Measurements from ENCODE around the gene CRTC3. TPM values are rescaled to one million over a fixed set of nuclear protein-coding genes. Genes with fewer than 3 reads are reported as not detected.

CRTC3 gene
- total RNA-seq, 2 experiments from 2014 or later, result 70.5 to 74.1 TPM

DNA sequence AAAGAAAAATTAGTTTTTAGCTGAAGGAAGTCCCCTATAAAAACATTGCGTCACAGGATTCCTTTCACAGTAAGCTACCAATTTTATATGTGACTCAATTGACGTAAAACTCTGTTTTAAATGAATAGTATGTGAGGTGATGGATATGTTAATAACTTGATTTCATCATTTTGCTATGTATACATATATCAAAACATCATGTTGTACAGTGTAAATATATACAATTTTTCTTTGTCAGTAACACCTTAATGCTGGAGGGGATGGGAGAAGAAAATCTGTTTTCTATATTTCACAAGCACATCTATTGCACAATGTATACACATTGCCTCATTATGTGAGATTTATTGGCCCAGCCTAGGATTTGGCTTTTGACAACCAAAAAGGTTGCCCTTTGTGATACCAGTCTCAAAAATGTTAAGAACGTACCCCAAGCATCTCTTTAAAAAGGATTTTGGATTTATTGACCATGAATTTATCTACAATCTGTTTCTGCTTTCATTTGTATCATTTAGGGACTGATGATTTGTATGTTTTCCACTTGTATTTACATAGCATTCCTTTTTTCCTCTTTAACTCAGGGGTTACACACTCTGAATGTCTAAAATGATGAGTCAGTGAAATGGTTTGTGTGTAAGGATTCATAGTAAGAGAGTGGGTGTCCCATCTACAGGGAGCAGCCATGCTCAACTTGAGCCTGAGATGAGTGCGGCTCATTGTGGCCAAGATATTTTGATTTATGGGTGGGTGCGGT lies 62.6 kb downstream of the CRTC3 start:
- Mint-ChIP-seq H3K27ac (peak overlapping the region; percentile 26), H3K27me3 (no peaks in the 10 kb centered on the region), H3K4me3 (no peak overlapping the region), H3K36me3 (peaks cover 47% of the 10 kb centered on the region), H3K9me3 (no peaks in the 10 kb centered on the region), H3K4me1 (peaks cover 55% of the 10 kb centered on the region)
- ATAC-seq (ENCODE audit: low read depth), result no peak
- POLR2A ChIA-PET, result interaction anchor here (0.8 kb wide), 1 partner anchor 10 kb away, joined by 3 read pairs; no protein-coding TSS in a partner anchor
- no peak for DNase-seq

DNA sequence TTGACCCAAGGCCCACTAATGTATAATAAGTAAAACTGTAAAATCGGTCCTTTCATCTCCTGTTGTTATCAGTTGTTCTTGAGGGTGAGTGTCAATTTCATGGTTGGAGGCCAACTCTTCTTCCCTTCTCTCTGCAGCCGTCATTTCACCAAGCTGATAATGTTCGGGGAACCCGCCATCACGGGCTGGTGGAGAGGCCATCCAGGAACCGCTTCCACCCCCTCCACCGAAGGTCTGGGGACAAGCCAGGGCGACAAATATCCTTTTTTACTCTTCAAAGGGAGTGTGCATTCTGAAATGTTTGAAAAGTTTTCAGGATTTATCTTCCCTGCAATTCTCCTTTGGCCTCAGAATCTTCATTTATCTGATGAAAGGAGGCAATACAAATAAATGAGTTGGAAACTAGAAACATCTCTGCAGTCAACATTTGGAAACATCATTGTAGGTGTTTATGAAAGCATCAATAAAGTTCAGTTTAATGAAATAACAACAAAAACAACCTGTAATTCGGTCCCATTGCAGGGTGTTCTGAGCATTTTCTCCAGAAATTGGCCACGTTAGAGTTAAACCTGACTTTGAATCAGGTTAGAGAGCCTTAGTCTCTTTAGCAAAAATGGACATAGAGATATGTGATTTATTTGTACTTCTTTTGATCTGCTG lies 63.9 kb downstream of the CRTC3 start:
- Mint-ChIP-seq H3K4me1 (peaks cover 63% of the 10 kb centered on the region), H3K36me3 (peaks cover 52% of the 10 kb centered on the region)
- no peak for ATAC-seq (ENCODE audit: low read depth)

DNA sequence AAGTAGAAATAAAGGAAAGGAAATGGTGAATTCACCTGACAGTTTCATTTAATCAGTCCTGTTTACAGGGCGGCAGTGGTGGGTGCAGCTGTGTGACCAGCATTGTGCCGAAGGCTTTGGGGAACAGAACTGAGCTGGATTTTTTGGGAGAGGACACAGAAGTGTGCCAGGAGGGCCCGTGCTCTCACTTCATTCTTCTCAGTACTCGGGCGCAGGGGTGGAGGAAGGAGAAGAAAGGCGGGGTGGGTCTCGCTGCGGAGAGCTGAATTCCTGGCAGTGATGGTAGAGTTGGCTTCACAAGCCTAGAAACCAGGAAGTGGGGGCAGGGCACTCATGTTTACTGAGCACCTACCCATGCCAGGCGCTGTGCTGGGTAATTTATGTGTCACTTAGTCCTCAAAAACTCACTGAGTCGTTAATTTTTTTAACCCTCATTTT lies 64.6 kb downstream of the CRTC3 start:
- H3K36me3 Mint-ChIP-seq, result peaks cover 47% of the 10 kb centered on the region
- H3K4me3 Mint-ChIP-seq, result peak overlapping the region; percentile 85
- H3K27me3 Mint-ChIP-seq, result no peaks in the 10 kb centered on the region
- H3K27ac Mint-ChIP-seq, result peak overlapping the region; percentile 98
- H3K4me1 Mint-ChIP-seq, result peaks cover 67% of the 10 kb centered on the region
- ATAC-seq (ENCODE audit: low read depth) (peak; percentile 76), DNase-seq (peak; percentile 70)
- H3K9me3 Mint-ChIP-seq, result no peaks in the 10 kb centered on the region
- POLR2A ChIA-PET, result interaction anchor here (0.7 to 1.9 kb wide), 5 partner anchors 12 to 64 kb away, joined by 3 to 10 read pairs (median 4); no protein-coding TSS in a partner anchor

More for the DNA sequence above, 63.9 kb downstream of the CRTC3 start:
- H3K9me3 Mint-ChIP-seq, result no peaks in the 10 kb centered on the region
- peak overlapping the region; percentile 85 for H3K4me3 Mint-ChIP-seq
- DNase-seq, result no peak
- H3K27me3 Mint-ChIP-seq, result no peaks in the 10 kb centered on the region
- peak overlapping the region; percentile 98 for H3K27ac Mint-ChIP-seq
- POLR2A ChIA-PET, result interaction anchor here (0.8 to 1.9 kb wide), 5 partner anchors 11 to 32 kb away, joined by 3 to 10 read pairs (median 4); no protein-coding TSS in a partner anchor

DNA sequence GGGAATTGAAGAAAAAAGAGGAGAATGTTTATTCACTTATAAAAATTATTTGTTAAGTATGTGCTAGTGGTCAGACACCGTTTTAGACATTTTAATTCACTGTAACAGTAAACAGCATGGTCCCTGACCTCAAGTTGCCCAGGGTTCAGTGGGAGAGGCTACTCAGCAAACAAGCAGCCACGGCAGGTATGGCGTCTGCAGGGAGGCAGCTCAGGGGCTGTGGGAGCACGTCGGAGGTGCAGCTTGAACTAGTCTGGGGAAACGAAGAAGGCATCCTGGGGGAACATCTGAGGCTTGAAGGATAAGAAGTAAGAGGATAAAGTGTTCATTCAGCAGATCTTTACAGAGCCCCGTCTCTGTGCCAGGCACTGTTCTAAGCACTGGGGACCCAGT lies 66.0 kb downstream of the CRTC3 start:
- ATAC-seq (ENCODE audit: low read depth) (no peak), DNase-seq (no peak)
- H3K36me3 Mint-ChIP-seq, result peaks cover 46% of the 10 kb centered on the region
- peaks cover 75% of the 10 kb centered on the region for H3K4me1 Mint-ChIP-seq
- H3K4me3 Mint-ChIP-seq, result peak overlapping the region; percentile 8
- POLR2A ChIA-PET, result interaction anchor here (1.3 to 1.6 kb wide), 3 partner anchors 10 to 65 kb away, joined by 3 to 5 read pairs (median 3); no protein-coding TSS in a partner anchor
- H3K27me3 Mint-ChIP-seq, result no peaks in the 10 kb centered on the region
- no peaks in the 10 kb centered on the region for H3K9me3 Mint-ChIP-seq
- peak overlapping the region; percentile 92 for H3K27ac Mint-ChIP-seq

DNA sequence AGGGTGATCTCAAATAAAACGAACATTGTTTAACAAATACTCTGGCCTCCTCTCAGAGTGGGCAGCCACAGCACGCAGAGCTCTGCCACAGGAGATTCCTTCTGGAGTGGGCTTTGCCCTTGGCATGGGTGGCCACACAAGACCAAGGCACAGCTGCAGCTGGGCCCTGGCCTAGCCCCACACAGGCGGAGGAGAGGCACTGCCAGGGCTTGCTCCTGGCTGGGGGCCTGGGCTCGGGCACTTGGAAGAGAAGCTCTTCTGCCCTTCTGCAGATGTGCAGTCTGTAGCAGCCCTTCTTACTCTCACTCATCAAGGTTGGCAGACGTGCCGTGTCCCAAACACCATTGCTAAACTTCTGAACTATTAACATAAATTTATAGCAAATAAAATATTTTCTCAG lies 67.2 kb downstream of the CRTC3 start:
- no peak for ATAC-seq (ENCODE audit: low read depth)
- Mint-ChIP-seq H3K4me1 (peaks cover 73% of the 10 kb centered on the region), H3K27me3 (no peaks in the 10 kb centered on the region), H3K9me3 (no peaks in the 10 kb centered on the region), H3K36me3 (peaks cover 47% of the 10 kb centered on the region), H3K4me3 (peak overlapping the region; percentile 70), H3K27ac (peak overlapping the region; percentile 92)
- POLR2A ChIA-PET, result interaction anchor here (0.7 to 1.6 kb wide), 8 partner anchors 12 to 306 kb away, joined by 3 to 5 read pairs (median 3); no protein-coding TSS in a partner anchor
- no peak for DNase-seq

DNA sequence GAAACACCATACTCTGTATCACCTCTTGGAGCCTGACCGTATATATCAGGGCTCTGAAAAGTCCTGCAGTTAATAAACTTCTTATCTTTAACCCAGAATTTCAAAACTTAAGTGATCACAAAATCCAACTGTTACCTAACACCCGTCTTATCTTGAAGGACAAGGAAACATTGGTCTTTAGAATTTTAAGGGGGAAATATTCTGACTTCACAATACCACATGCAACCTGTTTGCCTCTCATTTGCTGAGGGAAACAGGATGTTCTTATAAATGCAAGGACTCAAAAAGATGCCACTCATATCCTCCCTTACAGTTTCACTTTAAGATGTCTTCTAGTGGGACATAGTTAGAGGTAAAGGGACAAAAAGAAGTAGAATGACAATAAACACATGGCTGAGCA lies 67.9 kb downstream of the CRTC3 start:
- Mint-ChIP-seq H3K27me3 (no peaks in the 10 kb centered on the region), H3K36me3 (peaks cover 45% of the 10 kb centered on the region), H3K4me3 (peak overlapping the region; percentile 70), H3K4me1 (peaks cover 70% of the 10 kb centered on the region), H3K27ac (peak overlapping the region; percentile 92), H3K9me3 (no peaks in the 10 kb centered on the region)
- peak; percentile 76 for ATAC-seq (ENCODE audit: low read depth)
- DNase-seq, result no peak
- POLR2A ChIA-PET, result interaction anchor here (0.7 to 1.4 kb wide), 6 partner anchors 20 to 87 kb away, joined by 3 to 6 read pairs (median 4); no protein-coding TSS in a partner anchor

DNA sequence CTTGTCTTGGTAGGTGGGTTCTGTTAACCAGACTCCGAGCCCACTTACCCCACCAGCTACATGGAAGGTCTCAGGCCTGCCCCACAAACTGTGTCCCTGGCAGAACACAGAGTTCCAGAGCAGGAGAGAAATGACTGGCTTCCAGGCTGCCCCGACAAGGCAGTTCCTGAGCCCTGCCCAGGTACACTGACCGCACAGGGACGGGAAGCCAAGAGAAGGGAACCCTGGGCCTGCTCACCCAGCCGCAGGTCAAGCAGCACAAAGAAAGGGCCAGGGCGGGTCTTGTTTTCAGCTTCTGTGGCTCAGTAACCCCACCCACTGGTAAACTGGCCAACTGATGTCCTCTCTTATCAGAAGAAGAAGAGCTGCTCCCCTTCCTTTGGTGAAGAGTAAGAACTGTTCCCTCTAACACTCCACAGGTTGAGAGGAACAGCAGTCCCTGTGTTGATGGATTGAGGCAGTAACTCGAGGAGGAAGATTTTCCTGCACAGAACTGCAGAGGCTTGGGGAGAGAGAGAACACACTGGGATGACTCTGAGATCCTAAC lies 68.4 kb downstream of the CRTC3 start:
- no peak for DNase-seq
- H3K36me3 Mint-ChIP-seq, result peaks cover 44% of the 10 kb centered on the region
- ATAC-seq (ENCODE audit: low read depth), result peak; percentile 5

DNA sequence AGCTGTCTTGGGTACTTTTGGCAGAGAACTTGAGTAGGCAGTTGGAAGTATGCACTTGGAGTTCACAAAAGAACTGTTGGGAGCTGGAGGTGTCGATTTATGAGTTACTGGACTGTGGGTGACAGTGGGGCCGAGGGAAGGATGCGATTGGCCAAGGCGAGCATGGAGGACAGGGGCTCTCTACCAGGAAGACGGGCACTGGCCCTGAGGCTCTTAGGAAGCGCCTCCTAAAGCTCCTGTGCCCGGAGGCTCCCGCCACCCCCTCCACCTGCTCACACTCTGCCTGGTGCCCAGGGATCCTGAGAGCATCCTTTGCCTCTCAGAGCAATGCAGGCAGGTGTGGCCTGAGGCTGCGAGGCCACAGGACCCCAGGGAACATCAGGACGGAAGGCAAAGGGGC lies 69.0 kb downstream of the CRTC3 start:
- no peaks in the 10 kb centered on the region for H3K9me3 Mint-ChIP-seq
- H3K4me3 Mint-ChIP-seq, result peak overlapping the region; percentile 29
- DNase-seq, result no peak
- POLR2A ChIA-PET, result interaction anchor here (0.6 to 1.5 kb wide), 7 partner anchors 9 to 89 kb away, joined by 3 to 6 read pairs (median 3); partner anchors contain the start of gene CRTC3
- no peak for ATAC-seq (ENCODE audit: low read depth)
- peaks cover 45% of the 10 kb centered on the region for H3K36me3 Mint-ChIP-seq
- H3K27ac Mint-ChIP-seq, result peak overlapping the region; percentile 92
- H3K4me1 Mint-ChIP-seq, result peaks cover 65% of the 10 kb centered on the region
- no peaks in the 10 kb centered on the region for H3K27me3 Mint-ChIP-seq

More for the DNA sequence above, 68.4 kb downstream of the CRTC3 start:
- Mint-ChIP-seq H3K27ac (peak overlapping the region; percentile 92), H3K9me3 (no peaks in the 10 kb centered on the region), H3K4me1 (peaks cover 68% of the 10 kb centered on the region), H3K4me3 (peak overlapping the region; percentile 70), H3K27me3 (no peaks in the 10 kb centered on the region)
- POLR2A ChIA-PET, result interaction anchor here (0.7 to 1.5 kb wide), 9 partner anchors 10 to 87 kb away, joined by 3 to 6 read pairs (median 3); partner anchors contain the start of gene CRTC3

DNA sequence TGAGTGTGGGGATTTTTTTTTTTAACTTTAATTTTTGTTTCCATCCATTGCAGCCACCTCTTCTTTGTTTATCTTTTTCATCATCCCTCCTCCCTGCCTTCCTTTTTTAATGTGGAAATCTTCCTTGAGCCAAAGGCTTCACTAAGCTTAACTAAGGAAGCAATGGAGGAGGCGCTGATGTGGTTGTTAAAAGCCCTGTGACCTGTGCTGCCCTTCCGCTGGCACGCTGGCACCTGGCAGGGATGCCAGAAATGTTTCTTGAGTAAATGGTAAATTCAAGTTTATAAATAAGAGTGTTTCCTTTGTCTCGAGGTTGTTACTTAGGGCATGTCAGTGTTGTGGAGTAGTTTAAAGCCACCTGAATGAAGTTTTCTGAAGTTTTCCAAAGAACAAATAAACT lies 69.4 kb downstream of the CRTC3 start:
- POLR2A ChIA-PET, result interaction anchor here (0.6 to 1.5 kb wide), 7 partner anchors 9 to 90 kb away, joined by 3 to 6 read pairs (median 3); partner anchors contain the start of gene CRTC3
- no peaks in the 10 kb centered on the region for H3K9me3 Mint-ChIP-seq
- H3K4me3 Mint-ChIP-seq, result peak overlapping the region; percentile 23
- peaks cover 49% of the 10 kb centered on the region for H3K36me3 Mint-ChIP-seq
- peaks cover 65% of the 10 kb centered on the region for H3K4me1 Mint-ChIP-seq
- DNase-seq (no peak), ATAC-seq (ENCODE audit: low read depth) (no peak)
- no peaks in the 10 kb centered on the region for H3K27me3 Mint-ChIP-seq
- peak overlapping the region; percentile 92 for H3K27ac Mint-ChIP-seq

DNA sequence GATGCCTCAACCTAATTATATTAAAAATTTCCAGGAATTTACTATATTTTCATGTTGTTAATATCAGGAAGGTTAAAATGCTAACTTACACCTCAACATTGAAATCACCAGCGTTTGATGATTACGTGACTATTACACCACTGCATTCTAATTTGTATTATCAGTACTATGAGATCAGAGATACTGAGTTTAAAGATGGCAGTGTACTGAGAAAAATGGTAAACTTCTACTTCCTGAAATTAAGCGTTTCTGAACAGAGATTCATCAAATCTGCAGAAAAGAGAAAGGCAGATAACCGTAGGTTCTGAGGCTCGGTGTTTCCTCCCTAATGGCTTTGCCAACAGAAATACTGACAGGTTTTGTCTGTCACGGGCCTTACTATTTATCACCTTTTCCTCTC lies 69.9 kb downstream of the CRTC3 start:
- H3K36me3 Mint-ChIP-seq, result peaks cover 52% of the 10 kb centered on the region
- H3K27ac Mint-ChIP-seq, result peak overlapping the region; percentile 92
- H3K4me3 Mint-ChIP-seq, result peak overlapping the region; percentile 23
- POLR2A ChIA-PET, result interaction anchor here (0.8 to 1.5 kb wide), 3 partner anchors 38 to 69 kb away, joined by 3 to 4 read pairs (median 3); no protein-coding TSS in a partner anchor
- no peak for ATAC-seq (ENCODE audit: low read depth)
- DNase-seq, result no peak
- H3K27me3 Mint-ChIP-seq, result no peaks in the 10 kb centered on the region
- no peaks in the 10 kb centered on the region for H3K9me3 Mint-ChIP-seq
- peaks cover 62% of the 10 kb centered on the region for H3K4me1 Mint-ChIP-seq

DNA sequence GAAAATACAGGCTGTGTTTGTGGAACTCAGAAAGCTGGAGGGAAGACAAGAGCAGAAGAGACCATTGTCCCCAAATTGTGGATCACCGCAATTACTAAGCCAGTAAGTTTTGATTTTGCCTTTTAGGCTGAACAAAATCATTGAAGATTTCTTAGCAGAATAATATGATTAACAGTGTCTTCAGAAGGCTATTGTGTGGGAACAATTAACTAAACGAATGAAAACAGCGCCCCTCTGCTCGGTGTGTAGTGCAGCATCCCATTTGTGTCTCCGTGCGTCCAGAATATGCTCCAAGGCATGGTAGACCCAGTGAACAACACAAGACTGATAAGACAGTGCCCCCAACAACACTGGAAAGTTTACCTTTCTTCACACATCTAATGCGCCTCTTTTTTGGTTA lies 71.2 kb downstream of the CRTC3 start:
- POLR2A ChIA-PET, result interaction anchor here (1.5 kb wide), 1 partner anchor 39 kb away, joined by 3 read pairs; no protein-coding TSS in a partner anchor
- Mint-ChIP-seq H3K4me3 (no peak overlapping the region), H3K27me3 (no peaks in the 10 kb centered on the region), H3K27ac (peak overlapping the region; percentile 60), H3K9me3 (no peaks in the 10 kb centered on the region), H3K4me1 (peaks cover 59% of the 10 kb centered on the region), H3K36me3 (peaks cover 44% of the 10 kb centered on the region)
- DNase-seq, result no peak
- ATAC-seq (ENCODE audit: low read depth), result no peak

DNA sequence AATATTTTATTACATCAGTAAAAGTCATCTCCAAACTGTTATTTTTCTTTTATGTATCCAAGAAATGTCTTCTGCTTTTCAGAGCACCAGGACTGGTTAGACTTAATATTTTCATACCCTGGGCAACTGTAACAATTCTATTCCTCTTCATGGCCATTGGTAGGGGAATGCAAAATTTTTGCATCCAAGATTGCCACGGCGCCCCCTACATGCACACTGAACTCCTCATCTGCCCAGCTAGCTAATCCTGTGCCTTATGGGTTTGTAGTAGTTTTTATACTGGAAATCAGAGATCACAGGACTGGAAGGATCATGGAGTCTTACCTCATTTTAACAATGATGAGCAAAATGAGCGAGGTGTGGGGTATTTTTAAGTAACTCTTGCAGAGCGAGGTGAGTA lies 74.2 kb downstream of the CRTC3 start:
- H3K4me1 Mint-ChIP-seq, result peaks cover 35% of the 10 kb centered on the region
- DNase-seq, result peak; percentile 67
- POLR2A ChIA-PET, result interaction anchor here (0.8 kb wide), 1 partner anchor 196 kb away, joined by 3 read pairs; no protein-coding TSS in a partner anchor
- H3K36me3 Mint-ChIP-seq, result peaks cover 38% of the 10 kb centered on the region
- H3K27me3 Mint-ChIP-seq, result no peaks in the 10 kb centered on the region
- no peak overlapping the region for H3K4me3 Mint-ChIP-seq
- H3K27ac Mint-ChIP-seq, result peak overlapping the region; percentile 70
- peak; percentile 62 for ATAC-seq (ENCODE audit: low read depth)
- no peaks in the 10 kb centered on the region for H3K9me3 Mint-ChIP-seq

DNA sequence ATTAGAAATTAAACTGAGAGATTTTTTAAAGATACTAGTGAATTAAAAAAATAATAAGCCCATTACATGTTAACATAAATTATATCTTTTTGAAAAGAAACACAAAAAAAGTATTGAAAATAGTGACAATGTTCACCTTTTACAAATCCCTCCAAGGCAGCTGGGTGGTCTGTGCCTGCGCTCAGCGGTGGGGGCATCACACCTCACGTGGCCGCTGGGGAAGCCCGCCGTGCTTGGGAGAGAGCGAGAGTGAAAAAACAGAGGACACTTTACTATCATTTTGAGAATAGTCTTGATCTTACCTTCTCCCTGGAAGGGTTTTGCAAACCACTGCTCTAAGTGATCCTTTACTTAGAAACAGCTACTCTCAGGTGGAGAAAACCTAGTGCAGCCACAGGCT lies 76.9 kb downstream of the CRTC3 start:
- ATAC-seq (ENCODE audit: low read depth), result no peak
- Mint-ChIP-seq H3K4me3 (no peak overlapping the region), H3K27ac (no peak overlapping the region), H3K27me3 (no peaks in the 10 kb centered on the region), H3K4me1 (peaks cover 21% of the 10 kb centered on the region), H3K36me3 (peaks cover 38% of the 10 kb centered on the region), H3K9me3 (no peaks in the 10 kb centered on the region)
- POLR2A ChIA-PET, result no interaction called here
- DNase-seq, result no peak

Data from activated naive CD8-positive, alpha-beta T cell treated with anti-CD3 and anti-CD28 coated beads, Interleukin-2, amount 10 ng/mL, durations not matched to agents 7 days and 5 days (primary cell).